ENCODE data around the gene ATP5MG.

The ATP5MG gene

DNA sequence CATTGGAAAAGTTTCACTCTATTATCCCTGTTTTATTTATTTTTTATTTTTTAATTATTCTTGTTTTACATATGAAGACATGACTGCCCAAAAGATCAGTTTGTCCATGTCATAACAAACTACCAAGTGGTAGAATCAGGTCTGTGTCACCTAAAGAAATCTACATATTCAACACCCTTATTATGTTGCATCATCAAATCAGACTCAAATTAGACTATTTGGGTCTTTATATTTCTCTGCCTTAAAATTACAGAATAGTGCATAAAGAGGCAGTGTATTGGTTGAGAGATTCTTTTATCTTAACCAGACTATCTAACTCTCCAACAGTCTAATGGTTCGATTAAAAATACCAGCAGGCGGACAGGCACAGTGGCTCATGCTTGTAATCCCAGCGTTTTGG lies 18.5 kb upstream of the ATP5MG start:
- no peaks in the 10 kb centered on the region for H3F3A ChIP-seq (ENCODE audit: insufficient read depth, low read length)
- no peak overlapping the region for H3K4me2 ChIP-seq (ENCODE audit: low read depth, low read length)
- H3K9me3 ChIP-seq (replicated peaks; ENCODE audit: insufficient read depth, low read length), result no peaks in the 10 kb centered on the region
- no peaks in the 10 kb centered on the region for H3K79me2 ChIP-seq (ENCODE audit: low read length)
- H3K27ac ChIP-seq (ENCODE audit: low read length), result no peak overlapping the region
- H3K4me1 ChIP-seq (ENCODE audit: low read length), result no peaks in the 10 kb centered on the region
- H3K27me3 ChIP-seq (replicated peaks; ENCODE audit: insufficient read depth, low read length), result no peaks in the 10 kb centered on the region
- no peak for TF ChIP-seq EZH2 (optimal IDR thresholded peaks at IDR 0.05; ENCODE audit: low read depth, low read length)
- TF ChIP-seq, protein P1, sequence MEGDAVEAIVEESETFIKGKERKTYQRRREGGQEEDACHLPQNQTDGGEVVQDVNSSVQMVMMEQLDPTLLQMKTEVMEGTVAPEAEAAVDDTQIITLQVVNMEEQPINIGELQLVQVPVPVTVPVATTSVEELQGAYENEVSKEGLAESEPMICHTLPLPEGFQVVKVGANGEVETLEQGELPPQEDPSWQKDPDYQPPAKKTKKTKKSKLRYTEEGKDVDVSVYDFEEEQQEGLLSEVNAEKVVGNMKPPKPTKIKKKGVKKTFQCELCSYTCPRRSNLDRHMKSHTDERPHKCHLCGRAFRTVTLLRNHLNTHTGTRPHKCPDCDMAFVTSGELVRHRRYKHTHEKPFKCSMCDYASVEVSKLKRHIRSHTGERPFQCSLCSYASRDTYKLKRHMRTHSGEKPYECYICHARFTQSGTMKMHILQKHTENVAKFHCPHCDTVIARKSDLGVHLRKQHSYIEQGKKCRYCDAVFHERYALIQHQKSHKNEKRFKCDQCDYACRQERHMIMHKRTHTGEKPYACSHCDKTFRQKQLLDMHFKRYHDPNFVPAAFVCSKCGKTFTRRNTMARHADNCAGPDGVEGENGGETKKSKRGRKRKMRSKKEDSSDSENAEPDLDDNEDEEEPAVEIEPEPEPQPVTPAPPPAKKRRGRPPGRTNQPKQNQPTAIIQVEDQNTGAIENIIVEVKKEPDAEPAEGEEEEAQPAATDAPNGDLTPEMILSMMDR (IDR thresholded peaks at IDR 0.05; ENCODE audit: low read length), result no peak
- no peak for TF ChIP-seq EZH2phosphoT487 (IDR thresholded peaks at IDR 0.05; ENCODE audit: low read length)
- no peak overlapping the region for H2AFZ ChIP-seq (ENCODE audit: low read length)
- no peak overlapping the region for H3K4me3 ChIP-seq (ENCODE audit: low read length)
- no peak overlapping the region for H3K9ac ChIP-seq (ENCODE audit: low read length)
- DNase-seq, result no peak
- H3K36me3 ChIP-seq (replicated peaks; ENCODE audit: insufficient read depth, low read length), result peaks cover 8% of the 10 kb centered on the region; the same call in 1 of the 2 replicates
- H4K20me1 ChIP-seq (ENCODE audit: insufficient read depth, low read length), result no peaks in the 10 kb centered on the region
- no peaks in the 10 kb centered on the region for H3K9me2 ChIP-seq (replicated peaks; ENCODE audit: insufficient read depth, low read length)

DNA sequence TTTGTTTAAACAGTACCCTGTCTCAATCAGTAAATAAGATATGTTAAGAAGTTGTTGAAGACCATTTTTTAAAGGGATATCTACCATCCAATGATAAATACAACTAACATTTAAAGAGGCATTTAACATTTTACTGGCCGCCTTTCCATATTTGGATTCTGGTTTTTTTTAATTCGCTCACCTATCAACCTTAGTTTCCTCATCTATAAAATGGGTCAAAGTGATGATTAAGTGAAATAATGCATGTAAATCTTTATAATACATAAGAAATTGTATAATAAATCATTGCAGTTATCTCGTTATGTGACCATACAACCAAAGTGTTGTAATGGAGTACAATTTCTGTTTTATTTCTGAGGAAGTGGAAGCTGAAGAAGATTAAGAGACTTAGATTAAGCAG lies 17.7 kb upstream of the ATP5MG start:
- Histone ChIP-seq H3K4me1 (ENCODE audit: low read length) (no peaks in the 10 kb centered on the region), H3K9me3 (replicated peaks; ENCODE audit: insufficient read depth, low read length) (no peaks in the 10 kb centered on the region), H3K36me3 (replicated peaks; ENCODE audit: insufficient read depth, low read length) (peaks cover 8% of the 10 kb centered on the region; the same call in 1 of the 2 replicates), H3K4me2 (ENCODE audit: low read depth, low read length) (no peak overlapping the region), H3K79me2 (ENCODE audit: low read length) (no peaks in the 10 kb centered on the region), H3F3A (ENCODE audit: insufficient read depth, low read length) (no peaks in the 10 kb centered on the region), H3K4me3 (ENCODE audit: low read length) (no peak overlapping the region), H3K27ac (ENCODE audit: low read length) (no peak overlapping the region), H4K20me1 (ENCODE audit: insufficient read depth, low read length) (no peaks in the 10 kb centered on the region), H3K27me3 (replicated peaks; ENCODE audit: insufficient read depth, low read length) (no peaks in the 10 kb centered on the region), H3K9ac (ENCODE audit: low read length) (no peak overlapping the region), H3K9me2 (replicated peaks; ENCODE audit: insufficient read depth, low read length) (no peaks in the 10 kb centered on the region), H2AFZ (ENCODE audit: low read length) (no peak overlapping the region)
- no peak for DNase-seq
- TF ChIP-seq, protein P1 (IDR thresholded peaks at IDR 0.05; ENCODE audit: low read length), result no peak
- no peak for TF ChIP-seq EZH2phosphoT487 (IDR thresholded peaks at IDR 0.05; ENCODE audit: low read length)
- TF ChIP-seq EZH2 (optimal IDR thresholded peaks at IDR 0.05; ENCODE audit: low read depth, low read length), result no peak

DNA sequence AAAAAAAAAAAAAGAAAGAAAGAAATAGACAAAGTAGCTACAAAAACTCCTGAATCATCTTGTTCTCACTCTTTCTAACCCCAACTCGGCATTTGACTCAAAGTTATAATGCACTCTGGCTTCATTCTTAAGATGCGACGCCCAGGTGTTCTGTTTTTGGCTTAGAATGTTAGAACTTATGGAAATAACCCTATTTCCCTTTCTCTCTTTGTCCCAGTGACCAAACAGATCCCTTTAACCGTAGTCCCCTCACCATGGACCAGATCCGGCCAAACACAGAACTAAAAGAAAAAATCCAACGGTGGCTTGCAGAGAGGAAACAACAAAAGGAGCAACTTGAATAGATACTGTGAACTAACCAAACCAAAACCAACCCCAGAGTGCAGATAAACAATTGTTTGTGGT lies 5.3 kb upstream of the ATP5MG start:
- Histone ChIP-seq H3K27me3 (replicated peaks; ENCODE audit: insufficient read depth, low read length) (no peaks in the 10 kb centered on the region), H4K20me1 (ENCODE audit: insufficient read depth, low read length) (no peaks in the 10 kb centered on the region), H3K9me2 (replicated peaks; ENCODE audit: insufficient read depth, low read length) (no peaks in the 10 kb centered on the region), H3F3A (ENCODE audit: insufficient read depth, low read length) (peaks cover 45% of the 10 kb centered on the region), H3K4me2 (ENCODE audit: low read depth, low read length) (peak overlapping the region; percentile 31; the same call in 1 of the 2 replicates), H3K36me3 (replicated peaks; ENCODE audit: insufficient read depth, low read length) (no peaks in the 10 kb centered on the region), H2AFZ (ENCODE audit: low read length) (no peak overlapping the region), H3K27ac (ENCODE audit: low read length) (peak overlapping the region; percentile 63; the same call in 1 of the 2 replicates), H3K9ac (ENCODE audit: low read length) (peak overlapping the region; percentile 14; the same call in 1 of the 2 replicates), H3K79me2 (ENCODE audit: low read length) (peaks cover 12% of the 10 kb centered on the region), H3K4me1 (ENCODE audit: low read length) (peaks cover 50% of the 10 kb centered on the region), H3K4me3 (ENCODE audit: low read length) (no peak overlapping the region), H3K9me3 (replicated peaks; ENCODE audit: insufficient read depth, low read length) (no peaks in the 10 kb centered on the region)
- TF ChIP-seq EZH2 (optimal IDR thresholded peaks at IDR 0.05; ENCODE audit: low read depth, low read length) (no peak), EZH2phosphoT487 (IDR thresholded peaks at IDR 0.05; ENCODE audit: low read length) (no peak)
- TF ChIP-seq, protein P1 (IDR thresholded peaks at IDR 0.05; ENCODE audit: low read length), result no peak
- DNase-seq, result peak; percentile 15

Measured in MM.1S (cell line).